GM06990 (cell line): ENCODE results near the gene RAPGEF2.

Experiments used
- DNase-seq: peaks from one replicate; pipeline ENCODE4 v3.0.0-alpha.2; 2011; ENCODE audit not compliant: insufficient read length; ENCODE audit errors: extremely low read depth
- H3K27me3 ChIP-seq: replicated peaks from 2 replicates; pipeline ENCODE4 v1.6.0; 2011; ENCODE audit warnings: low read length; ENCODE audit not compliant: control insufficient read depth, insufficient read depth
- H3K36me3 ChIP-seq: 2 replicates; pipeline ENCODE4 v1.5.1; 2011; ENCODE audit warnings: low read length; ENCODE audit not compliant: control insufficient read depth, insufficient read depth
- H3K4me3 ChIP-seq: replicated peaks from 2 replicates; pipeline ENCODE4 v1.5.1; 2011; ENCODE audit warnings: low read depth, mild to moderate bottlenecking, control low read depth, low read length
- TF ChIP-seq, protein P1 (sequence below): IDR thresholded peaks from 2 replicates; pipeline ENCODE4 v1.5.1; 2011; ENCODE audit warnings: low read length, control low read depth, mild to moderate bottlenecking, inconsistent platforms; ENCODE audit not compliant: insufficient read depth, poor library complexity, severe bottlenecking

RAPGEF2 gene

DNA sequence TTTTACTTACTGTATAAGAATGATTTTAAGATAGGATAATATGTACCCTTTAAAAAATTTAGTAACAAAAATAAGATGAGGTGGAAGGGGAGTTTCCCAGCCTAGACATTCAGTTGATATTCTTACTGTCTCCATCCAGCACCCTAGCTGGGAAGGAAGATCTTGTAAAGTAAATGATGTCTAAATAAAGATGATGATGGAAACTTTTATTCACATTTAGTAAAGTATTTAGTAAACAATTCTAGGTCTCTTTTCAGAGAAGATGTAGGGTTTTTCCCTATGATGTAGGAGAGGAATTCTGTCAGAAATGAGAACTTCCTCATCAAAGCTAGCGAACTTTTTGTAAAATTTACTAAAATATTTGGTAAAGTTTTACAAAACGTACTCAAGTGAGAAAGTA, 136.8 kb downstream of the RAPGEF2 start:
- Histone ChIP-seq H3K36me3 (no peaks in the 10 kb centered on the region), H3K27me3 (no peaks in the 10 kb centered on the region), H3K4me3 (no peak overlapping the region)
- DNase-seq: no peak
- TF ChIP-seq, protein P1, sequence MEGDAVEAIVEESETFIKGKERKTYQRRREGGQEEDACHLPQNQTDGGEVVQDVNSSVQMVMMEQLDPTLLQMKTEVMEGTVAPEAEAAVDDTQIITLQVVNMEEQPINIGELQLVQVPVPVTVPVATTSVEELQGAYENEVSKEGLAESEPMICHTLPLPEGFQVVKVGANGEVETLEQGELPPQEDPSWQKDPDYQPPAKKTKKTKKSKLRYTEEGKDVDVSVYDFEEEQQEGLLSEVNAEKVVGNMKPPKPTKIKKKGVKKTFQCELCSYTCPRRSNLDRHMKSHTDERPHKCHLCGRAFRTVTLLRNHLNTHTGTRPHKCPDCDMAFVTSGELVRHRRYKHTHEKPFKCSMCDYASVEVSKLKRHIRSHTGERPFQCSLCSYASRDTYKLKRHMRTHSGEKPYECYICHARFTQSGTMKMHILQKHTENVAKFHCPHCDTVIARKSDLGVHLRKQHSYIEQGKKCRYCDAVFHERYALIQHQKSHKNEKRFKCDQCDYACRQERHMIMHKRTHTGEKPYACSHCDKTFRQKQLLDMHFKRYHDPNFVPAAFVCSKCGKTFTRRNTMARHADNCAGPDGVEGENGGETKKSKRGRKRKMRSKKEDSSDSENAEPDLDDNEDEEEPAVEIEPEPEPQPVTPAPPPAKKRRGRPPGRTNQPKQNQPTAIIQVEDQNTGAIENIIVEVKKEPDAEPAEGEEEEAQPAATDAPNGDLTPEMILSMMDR: no peak

GRCh38 chr4:159240046-159240445, 137.2 kb downstream of the RAPGEF2 start:
- no peaks in the 10 kb centered on the region for H3K36me3 ChIP-seq
- DNase-seq: no peak
- H3K4me3 ChIP-seq: no peak overlapping the region
- H3K27me3 ChIP-seq: no peaks in the 10 kb centered on the region
- TF ChIP-seq, protein P1: no peak

GRCh38 chr4:159240687-159241086, 137.8 kb downstream of the RAPGEF2 start:
- no peak overlapping the region for H3K4me3 ChIP-seq

GRCh38 chr4:159242427-159242826, 139.5 kb downstream of the RAPGEF2 start:
- no peaks in the 10 kb centered on the region for H3K27me3 ChIP-seq
- no peak for DNase-seq
- TF ChIP-seq, protein P1: no peak
- H3K4me3 ChIP-seq: no peak overlapping the region
- H3K36me3 ChIP-seq: no peaks in the 10 kb centered on the region

More at GRCh38 chr4:159240687-159241086, 137.8 kb downstream of the RAPGEF2 start:
- TF ChIP-seq, protein P1: no peak
- H3K36me3 ChIP-seq: no peaks in the 10 kb centered on the region
- DNase-seq: no peak
- no peaks in the 10 kb centered on the region for H3K27me3 ChIP-seq

- TF ChIP-seq, protein P1: no peak
- no peak for DNase-seq
- no peaks in the 10 kb centered on the region for H3K27me3 ChIP-seq
- H3K4me3 ChIP-seq: no peak overlapping the region
- no peaks in the 10 kb centered on the region; the same call in none of the 2 replicates for H3K36me3 ChIP-seq
These were observed 145.7 kb downstream of the RAPGEF2 start for GRCh38 chr4:159248384-159249178.
